Measurements from ENCODE around the gene USH1C. TPM values are rescaled to one million over a fixed set of nuclear protein-coding genes. Genes with fewer than 3 reads are reported as not detected.

USH1C gene
- total RNA-seq, 1 experiment from 2014 or later = not detected

DNA sequence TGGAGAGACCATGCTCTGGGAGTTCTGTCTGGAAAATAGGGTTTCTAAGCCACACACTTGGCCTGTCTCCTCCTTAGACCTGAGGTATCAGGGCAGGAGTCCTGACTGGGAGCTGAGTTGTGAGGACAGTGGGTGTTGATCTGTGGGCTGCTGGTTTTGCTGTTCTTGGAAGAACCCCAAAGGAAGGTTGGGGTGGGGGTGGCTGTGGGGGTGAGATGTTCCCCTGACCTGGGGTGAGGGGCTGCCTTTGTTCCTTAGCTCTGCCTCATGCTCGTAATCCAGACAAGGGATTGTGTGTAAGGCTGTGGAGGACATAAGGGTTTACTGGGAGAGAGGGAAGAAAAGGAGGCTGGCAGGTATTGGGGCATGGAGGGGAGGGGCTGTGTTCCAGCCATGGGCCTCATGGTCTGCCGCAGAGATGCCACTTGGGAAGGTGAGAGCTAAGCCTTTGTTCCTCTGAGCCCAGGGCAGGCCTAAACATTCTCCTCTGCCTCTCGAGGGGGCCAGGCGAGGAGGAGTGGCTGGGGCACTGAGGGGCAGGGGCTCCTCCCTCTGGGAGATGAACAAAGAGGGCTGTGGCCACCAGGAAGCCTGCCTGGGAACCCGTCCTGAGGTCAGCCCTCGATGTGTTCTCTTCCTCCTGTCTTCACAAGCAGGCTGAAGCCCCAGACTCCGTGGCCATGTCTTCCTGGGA, 7.3 kb upstream of the USH1C start:
- in situ Hi-C loops (cut with HindIII; ENCODE audit: low sequenced_read_pairs) = no loop called here
- DNase-seq (ENCODE audit: low spot score) = no peak

DNA sequence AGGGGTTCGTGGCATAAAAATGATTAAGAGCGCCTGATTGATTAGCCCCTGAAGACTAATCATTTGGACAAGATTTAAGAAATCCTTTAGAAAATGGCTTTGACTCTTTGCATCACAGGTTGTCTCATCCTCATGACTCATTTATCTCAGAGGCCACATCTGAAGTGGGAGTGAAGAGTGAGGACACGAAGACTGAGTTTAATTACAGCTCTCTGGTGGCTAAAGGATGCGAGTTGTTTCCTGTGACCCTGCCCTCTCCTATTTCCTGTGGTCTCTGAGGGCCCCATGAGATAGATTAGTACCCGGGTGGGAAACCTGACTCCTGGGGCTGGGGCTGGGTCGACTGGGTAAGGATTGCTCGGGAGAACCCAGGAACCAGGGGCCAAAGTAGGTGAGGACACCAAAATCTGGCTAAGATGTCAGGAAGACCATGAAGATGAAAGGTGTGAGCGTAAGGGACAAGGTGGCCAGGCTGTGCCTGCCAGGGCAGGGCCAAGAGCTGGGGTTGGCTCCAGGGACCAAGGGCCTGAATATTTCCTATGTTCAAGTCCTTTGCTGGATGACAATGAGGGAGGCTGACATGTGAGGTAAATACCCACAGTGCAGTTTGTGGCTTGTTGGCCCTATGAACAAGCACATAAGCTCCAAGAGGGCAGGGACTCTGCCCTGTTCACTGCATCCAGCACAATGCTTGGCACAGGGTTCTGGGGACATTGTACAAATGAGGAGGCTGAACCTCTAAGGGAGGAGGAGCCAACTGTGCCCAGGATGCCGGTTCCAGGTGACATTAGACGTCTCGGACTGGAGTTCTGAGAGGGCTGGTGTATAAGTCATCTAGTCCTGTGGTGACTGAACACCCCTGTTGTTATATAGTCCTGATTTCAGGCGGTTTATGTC, 6.5 kb upstream of the USH1C start:
- in situ Hi-C loops (cut with HindIII; ENCODE audit: low sequenced_read_pairs) = no loop called here
- no peak for DNase-seq (ENCODE audit: low spot score)

DNA sequence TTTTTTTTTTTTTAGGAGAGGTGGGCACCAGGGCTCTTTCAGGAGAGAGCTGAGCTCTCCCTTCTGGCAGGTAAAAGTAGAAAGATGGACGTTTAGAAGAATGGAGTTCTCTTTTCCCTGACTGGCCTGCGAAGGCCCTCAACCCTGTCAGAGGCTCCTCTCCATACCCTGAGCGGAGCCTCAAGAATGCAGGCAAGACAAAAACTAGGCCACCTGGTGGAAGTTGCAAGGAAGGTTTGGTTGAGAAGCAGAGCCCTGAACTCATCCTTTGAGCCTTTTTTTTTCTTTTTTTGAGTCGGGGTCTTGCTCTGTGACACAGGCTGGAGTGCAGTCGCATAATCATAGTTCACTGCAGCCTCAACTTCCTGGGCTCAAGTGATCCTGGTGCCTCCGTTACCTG, 4.2 kb upstream of the USH1C start:
- DNase-seq (ENCODE audit: low spot score) = no peak
- in situ Hi-C loops (cut with HindIII; ENCODE audit: low sequenced_read_pairs) = no loop called here

DNA sequence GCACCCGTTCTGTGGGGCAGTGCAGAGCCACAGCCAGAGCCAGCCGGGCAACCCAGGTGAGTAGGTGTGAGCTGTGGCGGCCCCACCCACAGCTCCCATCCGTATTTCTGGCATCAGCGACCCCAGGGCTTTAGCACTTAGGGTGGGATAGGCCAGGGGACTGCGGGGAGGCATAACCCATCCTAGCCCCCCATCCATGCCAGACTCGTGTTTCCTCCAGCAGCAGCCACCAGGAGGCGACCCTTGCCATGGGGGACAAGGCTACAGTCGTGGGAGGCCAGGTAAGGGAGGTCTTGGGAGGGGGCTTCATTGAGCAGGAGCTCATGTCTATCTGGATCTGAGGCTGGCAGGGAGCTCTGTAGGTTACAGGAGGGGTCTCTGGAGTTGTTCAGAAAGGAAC, 3.7 kb upstream of the USH1C start:
- DNase-seq (ENCODE audit: low spot score) = no peak
- in situ Hi-C loops (cut with HindIII; ENCODE audit: low sequenced_read_pairs) = no loop called here

DNA sequence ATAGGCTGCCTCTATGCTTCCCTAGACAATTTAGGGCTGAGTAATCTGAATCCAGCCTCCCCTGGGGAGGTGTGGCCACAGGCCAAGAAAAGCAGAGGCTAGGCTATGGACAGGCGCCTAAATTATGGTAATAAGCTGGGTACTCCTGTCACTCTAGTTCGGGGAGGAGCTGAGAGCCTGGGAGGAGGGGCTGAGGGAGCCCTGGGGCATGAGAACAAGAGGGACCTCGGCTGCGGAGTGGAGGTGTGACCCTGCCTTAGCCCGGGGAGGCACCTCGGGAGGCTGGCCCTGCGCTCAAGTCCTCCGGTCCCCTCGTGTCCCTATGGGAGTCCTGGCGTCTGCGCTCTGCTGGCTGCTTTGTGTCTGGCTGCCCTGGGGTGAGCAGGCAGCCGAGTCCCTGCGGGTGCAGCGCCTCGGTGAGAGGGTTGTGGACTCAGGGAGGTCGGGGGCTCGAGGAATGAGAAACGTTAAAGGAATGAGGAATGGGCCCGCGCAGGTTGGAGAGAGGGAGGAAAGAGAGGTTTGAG, 2.9 kb upstream of the USH1C start, which contains the start of gene OTOG:
TSS of gene OTOG (plus strand) at position 209 of the 527 bp plus-strand sequence. CDS start at position 323, 114 bp downstream.
- DNase-seq (ENCODE audit: low spot score) = no peak
- in situ Hi-C loops (cut with HindIII; ENCODE audit: low sequenced_read_pairs) = no loop called here

DNA sequence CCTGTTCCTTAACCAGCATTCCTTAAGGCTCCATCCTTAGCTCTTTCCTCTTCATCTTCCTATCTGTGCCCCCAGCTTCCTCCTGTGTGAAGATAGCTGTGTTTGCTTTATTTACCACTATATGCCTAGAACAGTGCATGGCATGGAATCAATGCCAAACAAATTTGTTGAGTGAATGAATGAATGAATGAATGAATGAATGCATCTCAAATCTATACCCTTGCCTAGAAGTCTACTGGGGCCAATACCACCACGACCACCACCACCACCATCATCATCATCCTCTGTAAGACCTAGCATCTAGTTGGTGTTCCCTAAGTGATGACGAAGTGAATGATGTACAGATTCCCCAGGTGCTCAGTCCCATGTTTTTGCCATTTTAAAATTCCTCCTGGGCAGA, 2.0 kb upstream of the USH1C start:
- DNase-seq (ENCODE audit: low spot score) = no peak
- in situ Hi-C loops (cut with HindIII; ENCODE audit: low sequenced_read_pairs) = no loop called here

DNA sequence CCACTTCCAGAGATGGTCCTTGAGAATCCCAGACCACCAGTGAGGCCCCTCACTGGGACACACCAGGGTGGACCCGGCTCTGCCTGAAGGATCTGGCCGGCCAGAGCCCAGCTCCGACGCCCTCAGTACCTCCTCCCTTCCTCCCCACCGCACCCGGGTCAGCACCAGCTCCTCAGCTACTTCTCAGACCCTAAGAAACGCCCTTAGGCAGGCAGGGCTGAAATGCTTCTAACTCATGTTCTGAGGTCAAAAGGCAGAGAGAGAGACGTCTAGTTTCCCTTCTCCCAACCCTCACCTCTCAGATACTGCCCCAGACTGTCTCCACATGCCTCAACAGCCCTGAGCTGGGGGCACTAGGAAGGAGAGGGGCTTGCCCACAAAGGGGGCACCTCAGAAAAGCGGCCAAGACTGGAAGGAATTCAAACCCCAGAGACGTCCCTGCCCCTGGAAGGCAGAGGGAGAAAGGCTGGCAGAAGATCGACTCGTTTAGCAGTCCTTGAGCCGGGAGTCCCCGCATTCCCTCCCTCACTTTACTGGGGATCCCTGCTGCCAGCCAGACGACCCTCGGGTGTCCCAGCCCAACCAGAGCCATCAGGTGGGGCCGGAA, 539 bp downstream of the USH1C start:
- DNase-seq (ENCODE audit: low spot score) = no peak
- in situ Hi-C loops (cut with HindIII; ENCODE audit: low sequenced_read_pairs) = no loop called here

DNA sequence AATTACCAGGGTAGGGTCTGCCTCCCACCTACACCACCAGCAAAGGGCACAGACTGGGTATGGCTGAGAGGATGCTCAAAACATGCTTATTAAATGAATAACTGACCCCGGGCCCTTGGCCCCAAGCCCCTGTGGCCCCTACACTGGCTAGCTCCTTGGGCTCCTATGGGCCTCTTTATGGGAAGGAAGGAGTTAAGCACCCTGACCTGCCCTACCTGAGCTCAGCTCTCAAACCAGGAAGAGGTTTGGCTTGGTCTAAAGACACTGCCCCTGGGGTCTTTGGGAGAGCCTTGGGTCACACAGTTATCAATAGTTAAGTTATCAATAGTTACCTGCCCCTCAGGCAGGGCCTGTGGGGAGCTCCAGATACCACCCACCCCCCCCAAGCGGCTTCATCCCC, 1.2 kb downstream of the USH1C start:
- in situ Hi-C loops (cut with HindIII; ENCODE audit: low sequenced_read_pairs) = no loop called here
- DNase-seq (ENCODE audit: low spot score) = no peak

DNA sequence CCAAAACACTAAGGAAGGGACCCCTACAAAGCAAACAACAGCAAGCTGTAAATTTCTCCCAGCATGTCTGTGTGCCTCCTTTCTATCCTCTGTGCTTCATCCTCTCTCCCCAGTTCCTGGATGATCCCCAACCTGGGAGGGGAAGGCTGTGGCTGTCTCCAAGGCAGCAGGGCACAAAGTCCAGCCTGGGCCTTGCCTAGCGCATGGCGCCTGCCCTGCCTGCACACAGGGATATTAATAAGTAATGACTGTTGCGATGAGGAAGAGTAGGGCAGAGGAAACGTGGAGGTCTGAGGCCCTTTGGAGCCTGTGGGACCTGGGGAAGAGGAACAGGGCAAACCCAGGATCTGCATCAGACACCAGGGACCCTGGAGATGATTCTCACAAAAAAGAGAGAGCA, 2.0 kb downstream of the USH1C start:
- in situ Hi-C loops (cut with HindIII; ENCODE audit: low sequenced_read_pairs) = no loop called here
- no peak for DNase-seq (ENCODE audit: low spot score)

DNA sequence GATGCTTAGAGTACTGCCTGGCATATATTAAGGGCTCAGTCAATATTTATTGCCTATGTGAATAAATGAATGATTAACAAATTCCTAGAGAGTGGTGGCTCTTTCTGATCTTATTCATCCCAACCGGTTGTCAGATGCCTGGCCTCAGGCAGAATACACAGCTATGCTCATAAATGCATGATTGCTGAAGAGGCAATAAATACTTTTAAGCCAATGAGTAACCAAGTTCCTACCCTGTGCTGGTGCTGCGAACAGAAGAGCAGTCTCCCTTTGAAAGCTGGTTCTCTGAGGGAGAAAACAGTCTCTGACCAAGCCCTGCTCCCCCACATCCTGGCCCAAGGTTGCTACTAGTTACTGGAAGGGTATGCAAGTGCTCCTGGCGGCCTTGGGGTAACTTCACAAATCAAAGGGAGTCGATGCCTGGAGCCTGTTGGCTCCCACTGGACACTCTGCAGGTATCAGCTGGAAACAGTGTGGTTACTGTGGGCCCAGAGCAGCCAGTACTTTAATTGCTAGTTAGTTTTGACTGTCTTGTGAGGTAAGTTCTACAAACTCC, 2.8 kb downstream of the USH1C start:
- in situ Hi-C loops (cut with HindIII; ENCODE audit: low sequenced_read_pairs) = no loop called here
- no peak for DNase-seq (ENCODE audit: low spot score)

DNA sequence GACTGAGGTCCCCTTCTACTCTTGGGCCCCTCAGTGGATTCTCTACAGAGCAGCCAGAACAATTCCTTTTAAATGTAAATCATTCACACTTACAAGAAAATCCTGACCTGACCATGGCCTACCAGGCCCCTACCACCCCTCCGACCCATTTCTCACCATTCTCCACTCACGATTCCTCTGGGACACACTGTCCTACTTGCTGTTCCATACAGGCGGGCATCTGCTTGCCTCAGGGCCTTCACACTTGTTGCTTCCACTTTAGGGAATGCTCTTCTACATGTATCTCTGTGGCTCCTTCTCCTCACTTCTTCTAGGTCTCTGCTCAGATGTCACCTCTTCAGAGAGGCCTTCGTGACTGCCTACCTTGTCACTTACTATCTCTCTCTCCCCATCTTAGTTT, 3.4 kb downstream of the USH1C start:
- DNase-seq (ENCODE audit: low spot score) = no peak
- in situ Hi-C loops (cut with HindIII; ENCODE audit: low sequenced_read_pairs) = no loop called here

DNA sequence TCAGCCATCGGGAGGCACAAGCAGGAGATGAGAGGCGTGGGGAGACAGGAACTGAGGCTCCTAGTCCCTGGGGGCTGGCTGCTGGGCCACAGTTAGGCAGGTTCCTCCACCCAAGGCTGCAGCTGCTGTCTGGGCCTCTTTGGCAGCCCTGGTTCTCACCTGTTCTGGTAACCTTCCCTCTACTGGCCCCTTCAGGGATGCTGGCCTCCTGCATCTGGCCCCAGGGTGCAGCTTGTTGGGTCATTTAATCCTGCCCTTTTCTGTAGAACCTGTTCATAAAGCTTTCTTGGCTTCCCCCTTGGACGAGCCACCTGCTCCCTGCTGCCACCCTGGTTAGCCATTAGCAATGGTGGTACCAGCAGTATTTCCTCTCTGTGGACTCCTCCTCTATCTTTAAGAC, 5.5 kb downstream of the USH1C start:
- no peak for DNase-seq (ENCODE audit: low spot score)
- in situ Hi-C loops (cut with HindIII; ENCODE audit: low sequenced_read_pairs) = no loop called here

DNA sequence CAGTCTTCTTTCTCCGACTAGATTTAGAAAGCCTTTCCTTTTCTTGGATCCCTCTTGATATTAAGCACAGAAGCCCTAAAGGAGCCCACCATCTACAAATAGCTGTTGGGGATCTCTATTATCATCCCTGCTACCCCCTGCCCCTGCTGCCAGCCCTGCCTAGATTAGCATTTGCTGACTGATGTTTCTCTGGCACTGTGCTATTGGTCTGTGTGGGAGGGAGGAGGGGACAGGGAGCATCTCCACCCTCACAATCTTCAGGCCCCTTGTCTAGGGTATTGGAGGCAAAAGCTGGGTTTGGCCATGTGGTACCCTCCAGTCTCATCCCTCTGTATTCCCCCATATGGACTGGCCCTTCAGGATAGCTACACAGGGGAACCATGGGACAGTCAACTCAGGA, 6.2 kb downstream of the USH1C start:
- in situ Hi-C loops (cut with HindIII; ENCODE audit: low sequenced_read_pairs) = no loop called here
- no peak for DNase-seq (ENCODE audit: low spot score)

DNA sequence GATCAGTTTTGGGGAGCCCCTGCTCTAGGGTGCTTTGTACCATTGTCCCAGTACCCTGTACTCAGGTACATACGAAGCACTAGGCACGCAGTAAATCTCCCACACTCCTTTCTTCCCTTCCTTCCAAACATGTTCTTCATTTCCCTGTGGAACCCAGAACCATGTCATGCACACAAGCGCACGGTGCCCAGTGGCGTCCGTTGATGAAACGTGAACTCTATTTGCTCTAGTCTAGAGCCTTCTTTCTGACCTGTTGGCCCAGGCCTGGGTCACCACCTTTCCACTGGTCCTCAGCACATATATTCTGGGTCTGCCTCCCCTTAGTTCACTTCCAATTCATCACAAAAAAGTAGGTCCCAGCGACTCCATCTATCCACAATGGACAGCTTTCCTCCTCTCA, 7.0 kb downstream of the USH1C start:
- DNase-seq (ENCODE audit: low spot score) = no peak
- in situ Hi-C loops (cut with HindIII; ENCODE audit: low sequenced_read_pairs) = no loop called here

DNA sequence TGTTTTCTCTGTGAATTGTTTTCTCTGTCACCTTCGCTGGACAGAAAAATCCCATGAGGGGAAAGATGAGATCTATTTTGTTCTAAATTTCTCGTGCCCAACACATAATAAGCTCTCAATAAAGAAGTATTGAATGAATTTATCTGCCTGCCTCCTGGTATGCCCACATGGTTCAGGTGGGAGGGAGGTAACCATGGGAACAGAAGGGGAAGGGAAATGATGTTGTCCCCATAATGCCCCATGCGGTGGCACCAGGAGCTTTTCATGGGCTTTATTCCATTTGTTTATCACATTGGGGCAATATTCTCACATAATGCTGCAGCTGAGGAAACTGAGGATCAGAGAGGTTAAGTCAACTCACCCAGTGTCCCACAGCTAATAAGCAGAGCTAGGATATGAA, 8.7 kb downstream of the USH1C start:
- no peak for DNase-seq (ENCODE audit: low spot score)
- in situ Hi-C loops (cut with HindIII; ENCODE audit: low sequenced_read_pairs) = no loop called here

DNA sequence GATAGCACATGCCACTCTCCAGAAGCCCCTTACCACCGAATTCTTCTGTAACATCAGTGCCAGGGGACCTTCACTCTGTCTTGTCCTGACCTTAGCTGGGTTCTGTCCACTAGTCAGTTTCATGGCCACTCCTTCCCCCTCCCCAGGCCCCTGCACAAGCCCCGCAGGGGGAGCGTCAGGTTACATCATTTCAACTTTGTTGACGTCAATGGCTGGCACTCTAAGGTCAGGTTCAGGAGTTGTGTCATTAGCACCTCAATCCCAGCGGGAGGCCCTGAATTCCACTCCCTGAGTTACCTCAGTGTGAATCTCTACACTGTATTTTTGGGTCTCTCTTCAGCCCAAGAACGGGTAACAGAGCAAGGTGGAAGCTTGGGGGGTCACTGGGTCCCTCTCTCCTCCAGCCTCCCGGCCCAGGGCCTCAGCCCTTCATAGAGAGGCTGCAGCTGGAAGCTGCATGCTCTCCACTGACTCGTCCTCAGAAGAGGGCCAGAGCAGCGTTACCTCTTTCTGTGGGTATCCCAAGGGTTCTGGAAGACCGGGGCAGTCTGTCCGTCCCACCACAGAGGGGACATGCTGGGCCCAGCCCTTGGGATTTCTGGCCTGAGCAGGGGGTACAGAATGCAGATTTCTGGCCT, 10.3 kb downstream of the USH1C start:
- in situ Hi-C loops (cut with HindIII; ENCODE audit: low sequenced_read_pairs) = no loop called here
- no peak for DNase-seq (ENCODE audit: low spot score)

DNA sequence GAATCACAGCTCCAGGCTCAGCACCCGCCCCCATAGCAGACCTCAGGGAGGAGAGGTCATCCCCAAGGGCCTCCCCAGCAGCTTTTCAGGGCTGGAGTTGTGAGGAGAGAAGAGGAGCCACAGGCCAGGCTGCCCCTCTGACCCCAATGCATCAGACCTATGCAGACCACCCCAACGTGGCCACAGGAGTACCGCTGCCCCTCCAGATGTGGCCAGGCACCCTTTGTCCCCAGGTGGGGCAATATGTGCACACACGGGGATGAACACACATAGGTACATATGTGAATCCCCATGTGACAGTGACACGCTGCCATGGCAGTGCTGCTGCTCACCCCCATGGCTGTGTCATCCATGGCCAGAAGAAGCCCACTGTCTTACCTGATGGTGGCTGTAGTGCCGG, 10.9 kb downstream of the USH1C start:
- in situ Hi-C loops (cut with HindIII; ENCODE audit: low sequenced_read_pairs) = no loop called here
- no peak for DNase-seq (ENCODE audit: low spot score)

DNA sequence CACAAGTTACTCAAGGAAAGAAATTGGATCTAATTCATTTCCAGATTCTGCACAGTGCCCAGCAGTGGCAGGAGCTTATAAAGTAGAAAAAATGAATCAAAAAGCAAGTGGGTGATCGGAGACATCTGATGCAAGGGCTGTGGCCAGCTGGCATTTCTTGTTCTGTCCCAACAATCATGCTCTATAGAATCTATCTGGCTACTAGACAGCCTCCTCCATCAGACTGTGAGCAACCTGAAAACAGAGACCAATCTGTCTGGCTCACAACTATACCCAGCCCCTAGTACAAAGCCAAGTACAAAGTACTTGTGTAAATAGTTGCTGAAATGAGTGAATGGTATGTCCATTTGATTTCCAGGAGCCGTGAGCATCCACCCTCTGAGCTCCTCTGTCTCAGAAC, 11.4 kb downstream of the USH1C start:
- no peak for DNase-seq (ENCODE audit: low spot score)

DNA sequence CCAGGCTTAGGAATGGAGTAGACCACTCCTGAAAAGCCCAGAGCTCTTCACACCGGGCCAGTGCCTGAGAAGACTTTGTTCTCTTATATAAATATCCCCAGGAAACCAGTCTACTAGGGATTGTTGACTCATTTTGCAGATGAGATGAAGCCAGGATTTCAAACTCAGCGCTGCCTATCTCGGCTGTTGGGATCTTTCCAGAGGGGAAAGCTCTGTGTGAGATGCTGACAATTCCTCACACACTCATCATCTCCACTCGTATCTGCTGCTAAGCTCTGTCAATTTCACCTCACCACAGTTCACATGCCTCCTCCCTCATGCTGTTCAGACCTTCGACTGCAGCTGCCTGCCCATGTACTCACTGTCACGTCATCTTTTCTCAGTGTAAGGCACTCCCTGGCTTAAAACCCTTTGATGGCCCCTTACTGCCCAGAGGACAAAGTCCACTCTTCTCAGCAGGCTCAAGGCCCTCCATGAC, 12.5 kb downstream of the USH1C start:
- no peak for DNase-seq (ENCODE audit: low spot score)
- in situ Hi-C loops (cut with HindIII; ENCODE audit: low sequenced_read_pairs) = no loop called here

More for the DNA sequence above, 11.4 kb downstream of the USH1C start:
- in situ Hi-C loops (cut with HindIII; ENCODE audit: low sequenced_read_pairs) = no loop called here
